ENCODE data around the gene HLA-DOA.

The HLA-DOA gene

GRCh38 chr6:32977272-32977952 is 32.0 kb downstream of the HLA-DOA start:
- DNase-seq, result no peak

GRCh38 chr6:32976334-32977069 is 32.9 kb downstream of the HLA-DOA start:
- DNase-seq, result no peak

- no peak for DNase-seq
Measured at GRCh38 chr6:32975886-32976285, 33.5 kb downstream of the HLA-DOA start.

DNA sequence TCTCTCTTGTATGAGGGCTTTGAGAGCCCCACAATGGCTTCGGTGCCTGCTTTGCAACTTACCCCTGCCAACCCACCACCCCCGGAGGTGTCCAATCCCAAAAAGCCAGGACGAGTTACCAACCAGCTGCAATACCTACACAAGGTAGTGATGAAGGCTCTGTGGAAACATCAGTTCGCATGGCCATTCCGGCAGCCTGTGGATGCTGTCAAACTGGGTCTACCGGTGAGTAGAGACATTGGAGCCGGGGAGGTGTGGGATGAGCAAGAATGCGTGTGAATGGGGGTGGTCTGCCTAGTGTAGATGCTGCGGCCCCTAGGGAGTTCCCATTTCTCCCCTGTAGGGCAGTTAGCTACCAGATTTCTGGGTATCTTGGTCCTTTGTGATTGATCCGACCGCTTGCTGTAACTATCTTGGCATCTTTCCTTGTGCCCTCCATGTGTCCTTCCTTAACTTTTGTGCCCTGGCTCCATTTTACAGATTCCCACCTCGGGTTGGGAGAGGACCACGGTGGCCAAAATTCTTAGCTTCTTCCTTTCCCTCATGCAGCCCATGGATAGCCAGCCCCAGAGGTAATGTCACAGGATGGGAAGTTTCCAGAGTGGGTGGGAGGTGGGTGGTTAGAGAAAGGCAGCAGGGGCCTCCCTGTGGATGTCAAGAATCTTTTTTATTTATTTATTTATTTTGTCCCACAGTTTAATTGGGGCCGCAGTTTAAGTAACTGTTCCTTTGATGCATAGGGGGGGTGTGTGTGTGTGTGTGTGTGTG is 34.7 kb downstream of the HLA-DOA start:
- DNase-seq, result no peak

DNA sequence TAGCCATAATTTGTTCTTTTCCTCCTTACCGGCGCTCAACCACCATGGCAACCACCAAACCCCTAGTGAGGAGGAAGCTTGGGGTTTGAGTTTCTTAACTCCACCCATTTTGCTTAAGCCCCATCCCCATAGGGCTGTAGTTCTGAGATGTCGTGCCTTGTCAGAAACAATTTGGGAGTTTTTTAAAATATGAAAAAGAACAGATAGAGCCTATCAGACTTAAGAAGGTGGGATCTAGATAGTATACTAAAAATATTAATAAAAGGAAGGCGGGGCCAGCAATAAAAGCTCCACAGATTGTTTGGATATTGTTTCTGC is 35.4 kb downstream of the HLA-DOA start:
- DNase-seq, result no peak

GRCh38 chr6:32973144-32974015 is 36.0 kb downstream of the HLA-DOA start:
- DNase-seq, result no peak

GRCh38 chr6:32972353-32973143 is 36.8 kb downstream of the HLA-DOA start:
- DNase-seq, result no peak

DNA sequence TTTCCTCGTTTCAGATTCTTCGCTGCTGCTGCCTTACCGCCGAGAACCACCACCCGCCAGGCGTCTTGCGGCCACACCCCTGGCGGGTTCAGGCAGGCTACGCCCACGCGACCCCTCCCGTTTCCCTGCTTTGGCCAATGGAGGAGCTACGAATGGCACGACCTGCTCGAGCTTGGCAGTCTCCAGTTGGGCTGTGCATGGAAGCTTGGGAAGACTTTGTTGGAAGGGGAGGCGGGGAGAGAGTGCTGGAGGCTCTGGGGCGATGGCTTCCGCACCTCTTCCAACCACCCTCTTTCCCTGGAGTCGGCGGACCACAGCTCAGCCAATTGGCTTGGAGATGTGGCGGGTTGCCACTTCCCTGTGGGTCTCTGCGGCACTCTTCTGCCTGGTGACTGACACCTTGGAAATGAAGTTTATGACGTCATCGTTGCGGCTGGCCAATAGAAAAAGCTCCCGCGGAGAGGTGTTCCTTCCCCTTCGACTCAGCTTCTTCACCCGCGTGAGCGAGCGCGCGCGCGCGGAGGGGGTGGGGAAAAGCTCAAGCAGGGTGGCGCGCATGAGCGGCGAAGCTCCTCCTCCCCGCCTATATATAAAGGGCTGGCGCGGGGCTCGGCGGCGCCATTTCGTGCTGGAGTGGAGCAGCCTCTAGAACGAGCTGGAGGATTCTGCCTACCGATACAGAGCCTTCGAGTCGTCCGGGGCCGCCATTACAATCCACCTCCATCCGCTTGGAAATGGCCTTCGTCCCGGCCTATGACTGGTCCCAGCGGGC is 37.6 kb downstream of the HLA-DOA start:
- peak; percentile 98 for DNase-seq

DNA sequence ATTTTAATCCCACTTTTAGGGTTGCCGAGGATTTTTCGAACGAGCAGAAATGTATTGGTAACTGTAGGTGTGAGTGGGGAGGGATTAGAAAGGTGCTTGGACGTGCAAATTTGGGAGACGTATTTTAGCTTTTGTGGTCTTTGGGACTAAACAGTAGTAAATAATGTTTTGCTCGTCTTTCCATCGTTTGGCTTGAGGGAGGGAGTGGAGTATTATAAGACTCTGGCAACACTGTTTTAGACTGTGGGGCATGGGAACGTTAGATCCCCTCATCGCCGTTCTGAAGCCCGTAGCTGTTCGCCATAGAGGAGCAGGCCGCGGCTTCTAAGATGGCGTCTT is 38.2 kb downstream of the HLA-DOA start:
- DNase-seq, result no peak

DNA sequence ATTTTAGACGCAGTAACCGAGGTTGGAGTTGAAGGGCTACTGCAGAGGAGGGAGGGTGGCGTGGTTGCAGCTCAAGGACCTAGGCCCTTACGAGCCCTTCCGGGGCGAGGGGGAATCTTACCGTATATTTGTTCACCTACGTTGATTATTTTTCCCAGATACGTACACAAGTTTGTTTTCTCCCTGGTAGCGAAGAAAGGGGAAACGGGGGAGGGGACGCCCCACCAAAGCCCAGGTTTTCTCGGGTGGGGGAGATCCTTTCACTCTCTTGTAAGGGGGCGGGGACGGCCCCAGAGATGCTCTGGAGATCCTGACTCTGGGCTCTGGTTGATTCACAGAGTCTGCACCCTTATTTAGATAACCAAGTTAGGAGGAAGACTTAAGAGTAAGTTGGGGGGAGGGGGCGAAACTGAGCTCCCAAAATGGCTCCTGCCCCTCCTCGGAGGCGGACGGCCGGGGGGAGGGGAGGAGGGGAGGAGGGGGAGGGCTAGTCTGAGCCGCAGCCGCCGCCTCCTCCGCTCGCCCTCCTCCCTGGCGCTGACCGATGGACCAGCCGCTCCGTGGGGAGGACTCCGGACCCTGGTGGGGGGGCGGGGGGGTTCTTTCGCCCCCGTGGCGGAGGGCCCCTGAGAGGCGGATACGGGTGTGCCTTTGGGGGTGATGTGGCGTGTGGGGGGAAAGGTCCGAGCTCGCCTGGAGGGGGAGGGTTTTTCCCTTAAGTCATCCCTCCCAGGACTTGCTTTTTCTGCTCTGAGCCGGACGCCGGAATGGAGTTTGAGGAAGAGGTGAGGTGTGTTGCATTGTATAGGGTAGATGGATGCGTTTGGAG is 38.8 kb downstream of the HLA-DOA start:
- DNase-seq, result no peak

DNA sequence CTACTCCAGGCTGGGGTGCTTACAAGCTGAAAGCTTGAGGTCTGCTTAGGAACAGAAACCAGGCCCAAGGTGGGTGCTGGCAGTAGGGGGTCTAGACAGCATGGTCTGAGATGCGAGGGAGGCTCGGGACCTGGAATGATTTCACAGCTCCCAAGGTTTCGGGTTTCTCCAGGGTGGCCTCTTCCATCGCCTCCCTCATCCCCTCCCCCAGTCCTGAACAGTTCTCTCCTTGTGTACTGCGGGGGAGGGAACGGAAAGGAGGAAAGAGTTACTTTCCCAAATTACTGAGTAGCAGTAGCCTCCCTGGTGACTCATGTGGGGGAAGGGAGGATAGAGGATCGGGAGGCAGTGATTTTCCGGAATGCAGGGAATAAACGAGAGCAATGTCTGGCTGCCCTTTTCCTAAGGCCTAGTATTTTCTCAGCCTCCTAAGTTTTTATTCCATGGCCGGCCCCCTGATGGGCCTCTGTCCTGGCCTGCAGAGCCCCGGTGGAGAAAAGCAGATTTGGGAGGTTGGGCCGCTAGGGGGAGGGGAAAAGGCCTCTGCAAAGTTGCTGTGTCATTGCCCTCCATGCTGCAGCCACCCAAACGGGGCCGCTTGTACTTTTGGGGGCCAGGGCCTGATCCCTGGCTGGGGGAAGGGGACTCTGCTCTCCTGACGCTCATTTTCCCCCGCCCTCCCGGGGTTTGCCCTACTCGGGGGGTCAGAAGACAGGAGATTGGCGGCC is 39.5 kb downstream of the HLA-DOA start:
- DNase-seq, result no peak

DNA sequence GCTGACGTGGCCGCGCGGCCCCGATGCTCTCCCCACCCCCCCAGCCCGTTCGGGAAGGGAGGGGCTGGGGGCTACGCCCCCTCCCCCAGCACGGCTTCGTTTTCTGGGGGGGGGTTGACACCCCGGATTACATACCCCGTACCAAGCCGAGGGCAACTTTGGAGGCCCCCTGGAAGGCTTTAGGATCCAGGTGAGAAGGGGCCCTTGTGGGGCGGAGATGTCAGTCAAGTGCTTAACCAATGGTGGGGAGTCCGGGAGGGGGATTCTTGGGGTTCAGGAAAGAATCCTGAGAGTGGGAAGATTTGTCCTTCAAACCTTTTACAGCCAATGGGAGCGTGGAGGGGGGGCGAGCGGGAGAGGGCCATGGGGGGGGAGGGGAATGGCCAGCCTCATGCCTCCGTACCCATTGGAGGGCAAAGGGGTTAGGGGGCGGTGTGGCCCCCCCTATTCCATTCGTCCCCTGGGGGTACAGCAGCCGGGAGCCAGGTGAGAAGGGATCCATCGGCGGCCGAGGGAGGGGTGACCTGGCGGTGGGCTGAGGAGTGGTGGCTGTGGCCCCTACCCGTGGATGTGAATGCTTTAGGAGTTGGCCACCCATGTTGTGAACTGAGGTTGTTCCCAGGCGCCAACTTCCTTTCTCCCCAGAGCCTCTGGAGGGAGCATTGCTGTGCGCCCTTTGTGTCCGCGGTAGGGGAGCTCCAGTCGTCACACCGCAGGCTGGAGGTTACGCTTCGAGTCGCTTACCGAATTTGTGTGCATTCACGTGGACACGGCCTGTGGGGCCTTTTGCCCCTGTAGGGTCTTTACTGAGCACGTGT is 40.3 kb downstream of the HLA-DOA start:
- DNase-seq, result no peak

GRCh38 chr6:32968093-32968866 is 41.1 kb downstream of the HLA-DOA start, which contains the start of gene BRD2:
Gene BRD2, plus strand, starts transcription at chr6:32968594. Its CDS starts 4,305 bp downstream, at chr6:32972899.
- DNase-seq, result peak; percentile 58

DNA sequence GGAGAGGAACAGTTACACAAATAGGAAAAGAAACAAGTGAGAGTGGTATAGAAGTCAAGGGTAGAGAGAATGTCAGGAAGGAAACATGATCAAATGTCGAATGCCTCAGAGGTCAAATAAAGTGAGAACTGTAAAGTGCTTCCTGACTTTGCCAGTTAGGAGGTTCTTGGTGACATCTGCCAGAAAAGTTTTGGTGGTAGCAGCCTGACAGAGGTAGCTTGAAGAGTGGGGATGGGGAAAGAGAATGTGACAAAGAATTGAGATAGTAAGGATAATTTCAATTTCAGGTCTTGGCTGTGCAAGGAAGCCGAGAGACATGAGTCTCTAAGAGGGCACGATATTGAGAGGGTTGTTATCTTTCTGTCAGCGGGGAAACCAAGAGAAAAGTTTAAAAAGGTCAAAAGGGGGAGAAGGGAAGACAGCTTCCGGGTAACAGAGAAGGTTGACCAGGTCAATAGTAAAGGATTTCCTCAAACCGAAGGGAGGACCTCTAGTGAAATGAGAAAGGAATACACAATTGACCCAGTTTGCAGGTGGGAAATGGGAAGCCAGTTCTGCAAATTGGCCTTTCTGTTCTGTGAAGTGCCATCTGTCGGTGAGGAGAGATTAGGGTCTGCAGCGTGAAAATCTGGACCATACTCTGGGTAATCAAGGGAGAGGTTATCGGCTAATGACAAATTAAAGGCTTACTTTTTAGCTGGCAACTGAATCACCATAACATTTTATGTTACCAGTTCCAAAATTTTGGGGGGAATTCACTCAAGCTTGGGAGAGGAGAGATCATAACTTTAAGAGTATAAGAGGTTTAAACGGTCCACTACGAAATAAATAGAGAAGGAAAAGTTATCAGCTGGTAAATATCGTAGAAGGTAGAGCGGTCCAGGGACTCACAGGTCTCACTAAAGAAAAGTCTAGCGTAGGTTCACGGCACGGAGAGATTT is 42.0 kb downstream of the HLA-DOA start:
- no peak for DNase-seq

DNA sequence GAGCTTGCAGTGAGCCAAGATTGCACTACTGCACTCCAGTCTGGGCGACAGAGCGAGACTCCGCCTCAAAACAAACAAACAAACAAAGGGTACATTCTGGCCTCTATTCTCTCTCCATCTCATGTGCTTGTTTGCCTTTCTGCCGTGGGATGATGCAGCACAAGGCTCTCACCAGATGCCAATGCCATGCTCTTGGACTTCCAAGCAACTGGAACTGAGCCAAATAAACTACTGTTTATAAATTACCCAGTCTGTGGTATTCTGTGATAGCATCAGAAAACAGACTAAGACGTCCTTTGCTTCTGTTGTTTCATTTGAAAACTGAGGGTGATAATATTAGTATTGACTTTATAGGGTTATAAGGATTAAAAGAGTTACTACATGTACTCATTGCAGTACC is 44.6 kb downstream of the HLA-DOA start:
- DNase-seq, result no peak

DNA sequence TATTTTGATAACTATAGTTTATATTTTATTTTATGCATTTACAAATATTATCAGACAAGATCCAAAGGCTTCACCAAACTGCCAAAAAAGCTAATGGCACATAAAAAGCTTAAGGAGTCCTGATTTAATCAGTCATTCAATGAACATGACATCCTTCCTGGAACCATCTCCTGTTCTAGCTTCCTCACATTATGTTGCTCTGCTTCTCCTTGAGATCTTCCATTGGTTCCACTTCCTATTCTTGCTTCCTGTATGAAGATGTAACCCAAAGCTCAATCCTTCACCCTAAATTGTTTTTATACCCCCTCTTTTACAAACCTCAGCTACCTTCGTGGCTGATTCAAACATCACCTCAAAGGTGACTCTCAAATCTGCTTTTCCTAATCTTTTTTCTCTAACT is 45.5 kb downstream of the HLA-DOA start:
- DNase-seq, result no peak

Data from SIG-M5 (cell line).